Measurements from ENCODE around the gene FOXQ1.
A peak's percentile ranks its signal among the peaks of the same experiment; 100 is the strongest.
"Not testable (repeated sequence)": the region's sequence is repeated elsewhere in the genome, so short reads cannot be mapped to it uniquely, and the experiment has no call there.

Gene FOXQ1

DNA sequence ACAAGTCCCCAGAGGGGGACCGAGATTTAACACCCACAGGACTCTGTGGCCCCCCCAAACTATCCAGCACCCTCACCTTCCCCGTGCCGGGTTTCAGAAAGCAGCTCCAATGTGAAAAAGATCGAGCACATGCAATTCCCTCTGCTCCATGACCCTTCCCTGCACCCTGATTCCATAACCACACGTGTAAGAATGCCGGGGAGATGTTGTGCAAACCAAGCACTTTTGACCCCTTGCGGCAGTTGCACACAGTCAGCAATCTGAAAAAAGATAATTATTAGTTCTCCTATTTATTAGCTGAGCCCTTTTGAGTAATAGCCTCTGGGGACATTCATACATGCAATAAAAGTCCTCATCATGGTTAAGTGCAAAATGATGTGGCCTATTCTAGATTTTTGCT, 13.0 kb downstream of the FOXQ1 start:
- DNase-seq = no peak

DNA sequence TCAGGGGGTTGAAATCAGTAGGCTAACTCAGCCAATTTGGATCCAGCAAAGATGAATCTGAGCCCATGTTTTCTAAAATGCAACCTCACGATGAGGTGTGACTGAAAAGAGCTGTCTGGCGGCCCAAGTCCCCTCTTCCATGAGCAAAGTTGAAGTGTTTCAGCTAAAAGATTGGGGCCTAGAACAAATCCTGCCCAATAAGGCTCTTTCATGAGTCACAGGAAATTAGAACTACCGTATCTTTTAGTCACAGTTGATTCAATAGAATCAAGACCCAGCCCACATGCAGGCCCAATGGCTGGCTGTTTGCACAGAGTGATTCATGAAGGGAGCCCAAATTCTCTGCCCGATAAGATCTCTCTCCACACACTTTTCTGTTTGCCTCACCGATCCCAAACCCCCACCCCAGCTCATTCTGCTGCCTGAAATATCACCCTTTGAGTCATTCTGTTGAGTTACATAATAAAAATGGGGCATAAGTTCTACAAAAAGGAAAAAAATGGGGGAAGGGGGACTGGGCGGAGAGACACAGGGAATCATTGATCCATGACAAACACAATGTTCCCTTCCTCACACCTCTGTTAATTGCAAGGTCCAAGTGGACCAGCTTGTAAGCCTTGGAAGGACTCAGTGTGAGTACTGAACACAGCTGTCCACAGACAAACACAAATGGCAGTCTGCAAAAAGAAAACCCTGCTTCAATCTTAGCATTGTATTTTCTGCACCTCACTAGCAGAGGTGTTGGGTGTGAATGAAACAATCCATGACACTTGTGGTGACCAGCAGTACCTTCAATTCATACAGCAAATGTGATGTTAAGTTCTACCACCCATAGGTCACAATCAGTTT, 13.8 kb downstream of the FOXQ1 start:
- DNase-seq = no peak

DNA sequence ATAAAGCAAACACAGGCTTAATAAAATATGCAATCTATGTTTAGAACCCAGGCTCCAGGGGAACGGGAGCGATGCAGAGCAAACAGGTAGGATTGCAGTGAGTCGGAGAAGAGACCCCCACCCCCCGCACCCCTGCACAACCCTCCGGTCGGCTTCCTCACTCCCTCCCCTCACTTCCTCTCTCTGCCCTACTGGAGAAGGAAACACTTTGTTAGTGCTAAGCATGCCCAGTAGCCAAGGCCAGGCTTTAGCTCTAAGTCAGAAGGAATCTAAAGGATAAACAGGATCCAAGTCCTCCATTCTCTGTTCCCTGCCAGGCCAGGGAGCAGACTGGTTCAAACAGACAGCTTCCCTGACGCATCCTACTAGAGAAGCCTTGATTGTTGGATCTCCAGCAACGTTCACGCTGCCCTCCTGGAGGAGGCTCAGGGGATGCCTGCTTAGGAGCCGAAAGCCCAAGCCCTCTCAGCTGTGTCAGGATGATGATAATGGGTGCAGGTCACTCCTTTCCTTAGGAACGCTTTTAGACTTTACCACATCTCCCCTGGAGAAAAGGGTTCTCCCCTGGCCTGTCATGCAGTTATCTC, 14.7 kb downstream of the FOXQ1 start:
- DNase-seq = no peak

DNA sequence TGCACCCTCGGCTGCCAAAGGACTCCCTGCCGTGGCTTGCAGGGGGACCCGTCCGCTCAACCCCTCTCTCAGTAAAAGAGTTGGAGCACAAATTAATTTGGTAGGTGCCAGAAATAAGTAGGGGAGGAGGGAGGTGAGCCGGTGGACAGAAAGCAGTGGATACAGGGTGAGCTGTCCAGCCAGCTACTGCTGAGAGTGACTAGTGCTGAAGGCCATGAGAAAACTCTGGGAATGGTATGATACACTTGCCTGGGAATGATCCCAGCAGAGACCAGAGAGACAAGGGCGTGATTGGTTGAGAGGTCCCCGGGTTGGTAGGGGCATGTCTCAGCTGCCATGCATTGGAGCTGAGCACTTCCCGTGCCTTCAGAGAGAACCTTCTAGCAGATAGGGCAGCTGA, 15.7 kb downstream of the FOXQ1 start:
- DNase-seq = no peak

DNA sequence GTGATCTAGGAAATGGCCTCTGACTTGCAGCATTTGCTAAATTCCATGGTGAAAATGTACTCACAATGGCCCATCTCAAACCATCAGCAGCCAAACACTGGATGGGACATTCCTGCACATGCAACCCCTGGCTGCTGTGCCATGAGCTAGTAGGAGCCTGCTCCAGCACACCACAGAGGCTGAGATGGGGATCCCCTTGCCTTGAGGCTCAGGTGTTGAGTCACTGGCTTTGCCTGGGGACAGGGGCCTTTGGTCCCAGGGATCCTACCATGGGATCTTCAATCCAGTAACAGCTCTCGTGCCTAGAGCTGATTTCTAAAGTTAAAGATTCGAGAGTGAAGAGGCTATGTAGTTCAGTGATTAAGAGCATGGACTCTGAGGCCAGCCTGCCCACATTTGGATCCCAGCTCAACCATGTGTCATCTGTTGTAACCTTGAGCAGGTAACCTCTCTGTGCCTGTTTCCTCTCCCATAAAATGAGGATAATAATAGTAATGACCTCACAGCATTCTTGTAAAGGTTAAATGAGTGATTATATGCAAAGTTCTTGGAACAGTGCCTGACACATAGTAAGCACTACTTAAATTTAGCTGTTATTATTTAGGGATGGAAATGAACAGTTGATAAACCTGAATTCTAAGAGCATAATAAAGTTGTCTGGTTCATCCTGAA, 16.4 kb downstream of the FOXQ1 start:
- DNase-seq = no peak

DNA sequence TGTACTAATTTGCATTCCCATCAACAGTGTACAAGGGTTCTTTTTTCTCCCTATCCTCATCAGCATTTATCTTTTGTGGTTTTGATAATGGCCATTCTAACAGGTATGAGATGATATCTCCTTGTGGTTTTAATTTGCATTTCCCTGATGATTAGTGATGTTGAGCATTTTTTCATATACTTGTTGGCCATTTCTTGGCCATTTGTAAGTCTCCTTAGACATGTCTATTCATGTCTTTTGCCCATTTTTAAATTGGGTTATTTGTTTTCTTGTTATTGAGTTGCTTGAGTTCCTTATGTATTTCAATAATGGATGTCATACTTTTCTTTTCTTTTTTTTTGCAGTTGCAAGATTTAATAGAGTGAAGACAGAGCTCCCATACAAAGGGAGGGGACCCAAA, 17.8 kb downstream of the FOXQ1 start:
- no peak for DNase-seq

DNA sequence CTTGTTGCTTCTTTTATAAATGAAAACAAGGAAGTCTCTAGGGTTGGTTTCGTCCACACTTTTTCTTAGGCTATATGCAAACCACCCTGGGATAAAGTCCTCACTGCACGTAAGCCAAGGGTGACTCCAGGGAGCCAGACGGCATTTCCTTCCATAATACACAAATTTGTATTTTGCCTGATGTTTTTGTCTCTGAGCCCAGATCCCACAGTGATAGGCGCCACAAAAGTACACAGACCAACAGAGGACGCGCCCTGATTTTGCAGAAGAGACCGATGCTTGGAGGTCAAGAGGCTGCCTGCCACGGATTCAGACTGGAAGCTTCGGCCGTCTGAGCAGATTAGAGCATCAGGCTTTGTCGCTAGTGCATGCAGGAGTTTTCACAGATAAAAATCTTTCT, 22.8 kb downstream of the FOXQ1 start:
- DNase-seq = no peak

DNA sequence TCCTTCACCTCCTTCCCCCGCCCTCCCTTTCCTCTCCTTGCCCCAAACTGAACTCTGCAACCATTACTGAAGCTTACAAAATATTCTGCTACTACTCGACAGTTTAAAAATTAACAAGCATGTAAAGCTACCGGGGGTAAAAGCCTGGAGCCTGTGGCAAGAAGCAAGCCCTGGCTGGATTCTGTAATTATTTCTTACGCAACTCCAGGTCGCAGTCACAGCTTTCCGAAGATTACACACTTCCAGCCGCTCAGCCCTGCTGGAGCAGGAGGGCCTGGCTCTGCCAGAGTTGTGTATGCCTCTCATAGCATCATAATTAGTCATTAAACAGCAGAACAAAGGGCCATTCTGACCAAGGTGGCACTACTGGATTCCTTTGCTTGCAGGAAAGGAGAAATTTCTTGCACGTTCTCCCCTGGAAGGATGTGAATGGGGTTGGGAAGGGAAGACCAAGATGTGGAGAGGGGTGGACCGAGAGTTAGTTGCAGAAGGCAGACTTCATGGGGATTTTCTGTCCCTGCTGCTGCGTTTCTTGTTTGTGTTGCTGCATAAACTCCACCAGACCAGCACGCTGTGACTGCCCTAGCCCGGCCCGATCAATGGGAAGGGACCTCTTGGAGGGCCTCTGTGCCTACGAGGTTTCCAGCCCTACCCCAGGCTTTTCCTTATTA, 23.6 kb downstream of the FOXQ1 start:
- DNase-seq = no peak

DNA sequence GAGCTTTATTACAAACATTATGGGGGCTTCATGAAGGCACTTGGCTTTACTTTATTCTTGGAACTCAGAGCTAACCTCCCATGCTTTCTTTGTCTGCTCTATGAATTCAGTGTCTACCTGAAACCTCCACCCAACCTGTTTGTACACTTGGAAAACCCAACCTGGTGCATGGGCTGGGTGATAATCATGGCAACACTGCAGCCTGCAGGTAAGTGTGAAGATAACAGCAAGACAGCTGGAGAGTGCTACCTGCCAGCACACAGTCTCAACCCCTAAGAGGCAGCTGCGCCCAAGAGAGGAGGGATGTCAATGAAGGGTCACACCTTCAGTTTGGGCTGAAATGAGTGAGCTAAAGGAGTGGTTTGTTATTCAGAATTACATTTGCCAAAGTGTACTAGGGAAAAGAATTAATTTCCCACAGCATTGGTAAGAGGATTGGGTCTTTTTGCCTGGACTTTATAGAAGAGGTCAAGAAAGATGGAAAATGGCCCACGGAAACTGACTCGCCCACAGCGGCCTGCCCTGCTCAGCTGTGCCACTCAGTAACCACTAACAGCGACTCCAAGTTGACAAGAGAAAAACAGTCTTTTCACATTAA, 24.4 kb downstream of the FOXQ1 start:
- DNase-seq = no peak

DNA sequence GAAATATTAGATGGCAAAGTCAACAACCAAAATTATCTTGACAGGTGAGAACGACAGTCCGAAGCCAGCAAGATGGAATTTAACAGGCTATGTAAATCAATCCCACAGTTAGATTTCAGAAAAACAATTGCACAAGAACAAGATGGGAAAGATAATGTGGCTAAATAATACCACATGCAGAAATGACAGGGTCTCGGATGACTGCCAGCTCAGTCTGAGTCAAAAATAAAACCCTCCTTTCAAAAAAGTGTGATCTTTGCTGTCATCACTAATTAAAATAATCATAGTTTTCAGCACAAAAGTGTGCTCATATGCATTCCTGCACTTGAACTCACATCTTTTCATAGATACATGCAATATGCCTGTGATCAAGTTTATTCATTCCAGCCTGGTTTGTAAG, 25.9 kb downstream of the FOXQ1 start:
- DNase-seq = no peak

DNA sequence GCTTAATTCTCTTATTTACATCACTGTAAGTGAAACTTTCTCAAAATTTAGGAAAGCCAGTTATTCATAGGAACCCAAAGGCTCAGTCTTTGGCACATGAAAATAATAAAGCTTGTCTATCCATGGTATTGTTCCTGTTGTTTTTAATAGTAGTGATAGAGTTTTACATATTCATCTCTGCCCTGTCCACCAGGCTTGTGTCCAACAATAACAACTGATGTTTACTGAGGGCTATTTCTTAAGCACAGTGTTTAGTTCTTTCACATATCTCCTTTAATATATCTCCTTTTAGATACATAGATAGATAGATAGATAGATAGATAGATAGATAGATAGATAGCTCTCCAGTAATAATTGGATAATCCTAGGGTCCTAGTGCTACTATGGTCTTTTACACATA, 34.2 kb downstream of the FOXQ1 start:
- DNase-seq = no peak

DNA sequence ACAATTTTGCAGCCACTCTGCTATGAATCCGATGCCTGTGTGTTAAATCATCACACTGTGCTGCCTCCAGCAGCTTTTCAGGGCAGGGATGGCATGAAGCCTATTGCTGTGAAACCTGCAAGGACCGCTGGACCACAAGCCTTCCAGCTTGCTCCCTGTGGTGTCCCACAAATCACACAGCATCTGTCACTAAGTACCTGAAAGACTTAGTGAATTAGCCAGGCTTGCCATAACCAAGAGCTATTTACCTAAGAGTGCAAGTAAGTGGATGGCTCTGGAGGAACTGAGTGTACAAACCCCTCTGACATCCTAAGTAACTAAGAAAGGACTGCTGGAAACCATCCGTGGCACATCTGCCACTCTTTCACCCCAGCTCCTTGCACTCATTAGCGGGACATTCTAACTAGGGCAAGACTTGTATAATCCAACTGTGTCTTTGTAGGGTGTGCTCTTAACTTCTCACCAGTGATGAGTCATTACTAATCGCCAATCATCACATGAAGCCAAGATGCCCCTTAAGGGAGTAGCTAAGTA, 34.7 kb downstream of the FOXQ1 start:
- DNase-seq = peak; percentile 40

DNA sequence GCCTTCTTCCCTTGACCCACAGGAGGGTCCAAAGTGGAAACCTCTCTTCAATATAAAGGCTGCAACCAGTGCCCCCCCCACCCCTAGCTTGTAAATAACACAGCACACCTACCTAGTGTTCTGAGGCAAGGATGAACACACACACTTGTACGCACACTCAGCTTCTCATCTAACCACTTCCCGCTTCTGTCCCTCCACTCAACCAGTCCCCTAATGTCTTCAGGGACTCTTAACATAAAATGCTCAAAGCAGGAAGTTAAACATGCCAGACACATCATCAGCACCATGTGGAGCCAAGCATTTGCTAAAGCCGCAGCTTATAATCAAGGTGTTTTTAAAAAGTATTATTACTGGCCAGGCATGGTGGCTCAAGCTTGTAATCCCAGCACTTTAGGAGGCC, 35.3 kb downstream of the FOXQ1 start:
- peak; percentile 17 for DNase-seq

DNA sequence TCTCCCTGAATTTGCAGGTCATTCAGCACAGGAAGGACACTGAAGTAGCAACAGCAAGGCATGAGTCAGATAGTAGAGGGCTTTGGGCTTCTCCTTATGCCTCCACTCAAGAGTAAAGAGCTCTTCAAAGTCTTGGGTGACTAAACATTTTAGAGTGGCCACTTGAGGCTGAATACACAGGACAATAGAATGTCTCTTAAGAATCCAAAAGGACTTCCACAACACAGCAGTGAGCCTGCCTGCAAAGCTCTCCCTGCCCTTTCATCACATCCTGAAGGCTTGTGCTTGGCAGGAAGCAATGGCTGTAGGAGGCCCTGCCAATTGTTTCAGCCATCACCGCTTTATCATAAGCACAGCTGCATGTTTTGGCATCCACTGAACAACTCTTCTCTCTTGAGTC, 36.8 kb downstream of the FOXQ1 start:
- peak; percentile 65 for DNase-seq

DNA sequence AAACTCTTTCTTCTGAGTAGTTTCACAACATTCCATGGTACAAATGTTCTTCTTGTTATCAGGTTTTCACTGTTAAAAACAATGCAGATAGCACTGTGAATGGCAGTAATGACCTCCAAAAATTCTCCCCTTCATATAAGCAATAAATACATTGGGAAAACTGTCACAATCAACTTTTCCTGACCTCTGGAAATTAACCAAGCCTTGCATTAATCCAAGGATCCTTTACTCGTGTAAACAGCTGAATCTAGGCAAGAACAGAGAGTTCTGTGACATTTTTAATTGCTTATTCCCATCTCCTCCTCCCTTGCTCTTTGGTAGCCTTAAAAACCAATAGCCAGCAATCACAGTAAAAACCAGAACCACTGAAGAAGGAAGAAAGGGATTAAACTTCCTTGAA, 37.8 kb downstream of the FOXQ1 start:
- no peak for DNase-seq

DNA sequence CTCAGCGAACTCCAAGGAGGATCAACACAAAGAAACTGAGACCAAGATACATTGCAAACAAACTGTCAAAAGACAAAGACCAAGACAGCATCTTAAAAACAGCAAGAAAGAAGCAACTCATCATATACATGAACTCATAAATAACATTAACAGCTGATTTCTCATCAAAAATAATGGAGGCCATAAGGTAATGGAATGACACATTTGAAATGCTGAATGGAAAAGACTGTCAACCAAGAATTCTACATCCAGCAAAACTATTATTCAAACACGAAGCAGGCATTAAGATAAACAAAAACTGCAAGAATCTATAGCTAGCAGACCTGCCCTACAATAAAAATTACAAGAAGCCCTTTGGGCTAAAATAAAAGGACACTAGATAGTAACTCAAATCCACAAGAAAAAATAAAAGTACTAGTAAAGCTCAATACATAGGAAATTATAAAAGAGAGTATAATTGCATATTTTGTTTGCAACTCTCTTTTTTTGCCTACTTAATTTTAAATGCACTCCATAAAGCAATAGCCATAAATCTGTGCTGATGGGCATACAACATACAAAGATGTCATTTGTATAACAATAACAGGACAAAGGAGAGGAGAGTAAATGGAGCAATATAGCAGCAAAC, 39.6 kb downstream of the FOXQ1 start:
- no peak for DNase-seq

DNA sequence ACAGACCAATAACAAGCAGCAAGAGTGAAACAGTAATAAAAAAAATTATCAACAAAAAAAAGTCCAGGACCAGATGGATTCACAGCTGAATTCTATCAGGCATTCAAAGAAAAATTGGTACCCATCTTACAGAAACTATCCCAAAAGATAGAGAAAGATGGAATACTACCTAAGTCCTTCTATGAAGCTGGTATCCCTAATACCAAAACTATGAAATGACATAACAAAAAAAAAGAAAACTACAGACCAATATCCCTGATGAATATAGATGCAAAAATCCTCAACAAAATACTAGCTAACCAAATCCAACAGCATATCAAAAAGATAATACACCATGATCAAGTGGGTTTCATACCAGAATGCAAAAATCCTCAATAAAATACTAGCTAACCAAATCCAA, 43.2 kb downstream of the FOXQ1 start:
- DNase-seq = not testable (repeated sequence)

DNA sequence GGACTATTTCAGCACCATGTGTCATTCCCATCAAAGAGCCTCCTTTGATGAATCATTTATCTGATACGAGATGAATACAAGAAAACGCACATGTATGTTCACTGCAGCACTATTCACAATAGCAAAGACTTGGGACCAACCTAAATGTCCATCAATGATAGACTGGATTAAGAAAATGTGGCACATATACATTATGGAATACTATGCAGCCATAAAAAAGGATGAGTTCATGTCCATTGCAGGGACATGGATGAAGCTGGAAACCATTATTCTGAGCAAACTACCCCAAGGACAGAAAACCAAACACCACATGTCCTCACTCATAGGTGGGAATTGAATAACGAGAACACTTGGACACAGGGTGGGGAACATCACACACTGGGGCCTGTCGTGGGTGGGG, 49.8 kb downstream of the FOXQ1 start:
- not testable (repeated sequence) for DNase-seq

DNA sequence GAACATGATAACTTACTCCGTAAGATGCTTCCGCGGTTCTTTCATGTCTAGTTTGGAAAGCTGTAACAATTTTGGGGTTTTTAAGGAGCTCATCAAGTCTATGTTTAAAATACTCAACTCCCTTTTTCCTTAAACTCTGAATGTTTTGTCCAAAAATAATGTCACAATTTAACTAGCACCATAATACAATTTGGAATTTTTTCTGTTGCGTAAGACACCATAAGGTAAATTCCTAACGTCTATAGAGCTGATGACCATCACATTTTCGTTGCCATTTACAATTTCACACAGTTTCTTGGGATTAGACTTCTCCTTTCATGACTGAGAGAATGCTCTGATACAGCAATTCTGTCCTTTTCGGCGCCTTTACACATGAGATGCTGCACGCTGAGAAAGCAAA, 50.7 kb downstream of the FOXQ1 start:
- no peak for DNase-seq

DNA sequence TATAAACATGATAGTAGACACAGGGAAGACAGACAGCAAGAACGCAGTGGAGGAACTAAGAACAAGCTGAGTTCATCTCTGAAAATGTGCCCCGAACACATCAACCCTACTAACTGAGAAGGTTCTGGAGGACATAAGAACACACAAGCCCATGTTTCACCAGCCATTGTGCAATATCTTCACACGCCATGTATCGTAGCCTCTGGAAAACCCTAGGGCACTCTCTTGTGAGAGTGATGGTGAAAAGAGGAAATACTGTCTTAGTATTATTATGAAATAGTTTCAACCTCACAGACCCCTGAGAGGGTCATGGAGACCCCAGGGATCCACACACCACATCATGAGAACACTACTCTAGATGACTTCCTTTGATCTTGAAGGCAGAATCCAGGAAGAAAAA, 51.4 kb downstream of the FOXQ1 start:
- no peak for DNase-seq

DNA sequence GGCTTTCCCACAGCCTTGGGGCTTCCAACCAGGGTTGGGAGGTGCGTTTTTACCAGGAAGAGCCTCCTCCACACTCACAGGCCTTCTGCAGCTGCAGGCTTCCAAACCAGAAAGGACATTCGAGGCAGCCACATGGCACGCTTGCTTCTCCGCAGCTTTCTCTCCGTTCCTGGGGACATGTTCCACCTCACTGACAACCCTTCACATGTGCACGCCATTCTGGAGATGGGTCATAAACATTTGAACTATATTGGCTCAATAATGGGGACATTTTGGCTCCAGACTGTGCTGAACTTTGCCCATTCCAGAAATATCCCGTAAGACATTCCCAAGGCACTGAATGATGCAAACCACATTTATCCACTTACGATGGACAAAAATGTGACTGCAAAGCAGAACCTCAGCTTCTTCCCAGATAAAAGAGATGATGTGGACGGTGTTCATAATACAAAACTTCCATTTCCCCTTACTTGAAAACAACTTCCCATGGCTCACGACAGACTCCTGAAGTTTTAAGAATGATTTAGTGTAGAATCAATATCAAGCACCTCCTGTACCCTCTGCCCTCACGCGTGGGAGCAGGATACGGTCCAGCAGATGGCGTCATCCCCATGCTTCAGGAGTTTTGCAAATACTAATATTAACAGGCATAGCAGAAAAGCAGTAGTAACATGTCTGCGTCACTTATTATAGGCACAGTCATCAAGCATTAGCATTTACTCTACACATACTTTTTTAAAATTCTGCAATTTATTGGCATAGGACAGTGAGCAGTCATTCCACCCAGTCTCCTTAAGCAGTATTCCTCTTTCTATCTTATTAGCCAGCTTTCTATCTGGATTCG, 52.1 kb downstream of the FOXQ1 start:
- no peak for DNase-seq

Measured in DMS79 treated with DMSO at 0.1 percent for 48 hours (cell line).